HepG2 (cell line): ENCODE data around the gene CHCHD3. TPM values are rescaled to one million over a fixed set of nuclear protein-coding genes. Genes with fewer than 3 reads are reported as not detected.

Experiments used
- ATAC-seq: fragments of 200-7000 bp; cut with Tn5 transposase; 3 replicates; pipeline ENCODE4 v1.9.1; 2020; ENCODE audit warnings: mild to moderate bottlenecking, moderate library complexity
- BruUV-seq: library from RNA; stranded (reverse); fragments of 400-500 nt; replicated peaks from 2 replicates; lab custom pipeline; 2021; lab: Mats Ljungman, UMichigan
- CTCF ChIA-PET: fragments of 300-600 bp; formaldehyde crosslinking; extraction: SDS; loops from one replicate; lab custom pipeline; 2021; ENCODE audit warnings: low total read pairs, inconsistent platforms, low intra/inter-chr PET ratio; lab: Yijun Ruan, JAX
- POLR2A ChIA-PET: fragments of 350-600 bp; sonication (Branson Sonifier 250); formaldehyde crosslinking; loops from one replicate; lab custom pipeline; 2020; ENCODE audit warnings: antibody characterized with exemption, inconsistent platforms; lab: Yijun Ruan, JAX
- DNase-seq: peaks from one replicate; pipeline ENCODE4 v3.0.0-alpha.2; 2015; ENCODE audit warnings: low spot score
- FAIRE-seq: peaks from 3 replicates; lab custom pipeline; 2011; peaks lifted over from hg19 to GRCh38; lab: Jason Lieb, UNC
- H2AFZ ChIP-seq: one replicate; pipeline ENCODE4 v1.6.1; 2011; ENCODE audit warnings: low read length, inconsistent platforms
- H3K27ac ChIP-seq: fragments of 300-600 bp; 3 replicates; pipeline ENCODE4 v1.8.0; 2011; ENCODE audit warnings: mixed run types, mild to moderate bottlenecking, mixed read lengths, low read length, inconsistent platforms; ENCODE audit not compliant: insufficient read depth; ENCODE audit errors: extremely low read length
- H3K27me3 ChIP-seq, 2 experiments: fragments of 200-600 bp in 1 of 2; 2 replicates in 1 of 2; 3 replicates in 1 of 2; pipeline versions ENCODE4 v1.6.0 to v1.8.0; 2011; ENCODE audit warnings: low read length in 2 of 2, mild to moderate bottlenecking in 2 of 2, moderate library complexity in 2 of 2, inconsistent platforms in 1 of 2; ENCODE audit not compliant: insufficient read depth in 2 of 2, control insufficient read depth in 1 of 2
- H3K36me3 ChIP-seq, 2 experiments: fragments of 200-600 bp in 1 of 2; replicated peaks in 1 of 2; 2 replicates in 1 of 2; 3 replicates in 1 of 2; pipeline versions ENCODE4 v1.5.1 to v1.8.0; 2011; ENCODE audit warnings: low read length in 2 of 2, inconsistent platforms in 1 of 2; ENCODE audit not compliant: insufficient read depth in 2 of 2, control insufficient read depth in 1 of 2
- H3K4me1 ChIP-seq: 2 replicates; pipeline ENCODE4 v1.5.1; 2012; ENCODE audit warnings: low read length, inconsistent platforms; ENCODE audit not compliant: insufficient read depth
- H3K4me2 ChIP-seq: 2 replicates; pipeline ENCODE4 v1.6.0; 2011; ENCODE audit warnings: low read depth, low read length, inconsistent platforms
- H3K4me3 ChIP-seq, 3 experiments: fragments of 200-600 bp in 1 of 3; sonication (generic), shearing (Covaris generic) in 1 of 3; replicated peaks in 1 of 3; 2 replicates each; pipeline ENCODE4 v1.5.1; 2011 to 2016; ENCODE audit warnings: low read length in 3 of 3, inconsistent platforms in 2 of 3, low read depth in 2 of 3, mild to moderate bottlenecking in 2 of 3, control low read depth in 1 of 3, mixed read lengths in 1 of 3; ENCODE audit not compliant: insufficient read depth in 1 of 3
- H3K79me2 ChIP-seq: one replicate; pipeline ENCODE4 v1.6.1; 2011; ENCODE audit warnings: low read length, inconsistent platforms; ENCODE audit not compliant: insufficient read depth
- H3K9ac ChIP-seq: 2 replicates; pipeline ENCODE4 v1.6.0; 2011; ENCODE audit warnings: mild to moderate bottlenecking, low read depth, low read length, inconsistent platforms; ENCODE audit not compliant: insufficient read depth
- H3K9me3 ChIP-seq: 2 replicates; pipeline ENCODE4 v1.5.1; 2012; ENCODE audit warnings: mild to moderate bottlenecking, low read length
- H4K20me1 ChIP-seq: 2 replicates; pipeline ENCODE4 v1.6.0; 2011; ENCODE audit warnings: inconsistent platforms, mild to moderate bottlenecking, low read length, moderate library complexity; ENCODE audit not compliant: insufficient read depth
- ETV6 ChIP-seq: sonication (generic); formaldehyde crosslinking; conservative IDR thresholded peaks from 2 replicates; pipeline ENCODE4 v1.4.0; 2020; ENCODE audit warnings: missing genetic modification reagents
- GATA4 ChIP-seq: sonication (generic); IDR thresholded peaks from 2 replicates; pipeline ENCODE4 v1.6.1; 2016; ENCODE audit warnings: antibody characterized with exemption, low read depth, borderline replicate concordance
- HOXA5 ChIP-seq: sonication (generic); formaldehyde crosslinking; IDR thresholded peaks from 2 replicates; pipeline ENCODE4 v1.4.0; 2020; ENCODE audit warnings: missing genetic modification reagents
- KLF6 ChIP-seq: IDR thresholded peaks from 2 replicates; pipeline ENCODE4 v1.8.0; 2016; ENCODE audit warnings: missing biosample characterization, missing genetic modification reagents
- MZF1 ChIP-seq: sonication (generic); formaldehyde crosslinking; IDR thresholded peaks from 2 replicates; pipeline ENCODE4 v1.8.1; 2023; ENCODE audit warnings: mild to moderate bottlenecking, missing genetic modification reagents, borderline replicate concordance
- NR2F6 ChIP-seq, 2 experiments: IDR thresholded peaks; 2 replicates each; pipeline ENCODE4 v1.6.1; 2016; ENCODE audit warnings: antibody characterized with exemption in 1 of 2, mild to moderate bottlenecking in 1 of 2
- RFX1 ChIP-seq: fragments of 450-650 bp; IDR thresholded peaks from 2 replicates; pipeline ENCODE4 v1.6.1; 2017
- RORA ChIP-seq: sonication (generic); formaldehyde crosslinking; IDR thresholded peaks from 2 replicates; pipeline ENCODE4 v1.5.0; 2020; ENCODE audit warnings: mild to moderate bottlenecking, missing genetic modification reagents, moderate library complexity
- SP140L ChIP-seq: sonication (generic); formaldehyde crosslinking; IDR thresholded peaks from 2 replicates; pipeline ENCODE4 v1.4.0; 2020; ENCODE audit warnings: missing genetic modification reagents, borderline replicate concordance
- SP4 ChIP-seq: sonication (generic); formaldehyde crosslinking; IDR thresholded peaks from 2 replicates; pipeline ENCODE4 v1.8.1; 2023; ENCODE audit warnings: mild to moderate bottlenecking, missing genetic modification reagents
- SRSF4 ChIP-seq: fragments of 200-400 bp; formaldehyde crosslinking; IDR thresholded peaks from one replicate; pipeline ENCODE4 v1.6.1; 2018; ENCODE audit warnings: mild to moderate bottlenecking, low read depth, low read length, moderate library complexity; ENCODE audit not compliant: poor library complexity, severe bottlenecking
- TEAD3 ChIP-seq: optimal IDR thresholded peaks from 2 replicates; pipeline ENCODE3; 2016; ENCODE audit warnings: borderline replicate concordance
- U2AF1 ChIP-seq: fragments of 200-400 bp; formaldehyde crosslinking; optimal IDR thresholded peaks from 2 replicates; pipeline ENCODE3; 2017; ENCODE audit warnings: mild to moderate bottlenecking, low read depth, low read length
- ZFP36L2 ChIP-seq: sonication (generic); formaldehyde crosslinking; IDR thresholded peaks from 2 replicates; pipeline ENCODE4 v1.4.0; 2020; ENCODE audit warnings: missing genetic modification reagents
- WGBS: methylation state at CpG from one replicate; pipeline ENCODE4 v1.1.6; 2017; ENCODE audit warnings: low lambda C conversion rate; 5-methylcytosine and 5-hydroxymethylcytosine counted together
- in situ Hi-C: cut with HindIII; loops from 2 replicates; pipeline ENCODE4 v1.10.0; 2017; ENCODE audit warnings: low pct_unique_long_range_greater_than_20kb; ENCODE audit not compliant: extremely low pct_ligation_motif_present
- intact Hi-C: fragments of 100-400 bp; cut with micrococcal nuclease; formaldehyde crosslinking; loops from one replicate; pipeline ENCODE4 v1.10.0; 2022; ENCODE audit not compliant: unreplicated experiment
- polyA plus RNA-seq, 8 experiments: library from polyadenylated mRNA; depleted of rRNA in 3 of 8; stranded (reverse) in 7 of 8; unstranded in 1 of 8; fragments of >200 nt; fragmentation: Illumina TruSeq in 4 of 8; extraction: Trizol in 4 of 8; gene quantifications; 2 replicates each; pipeline versions ENCODE4 v1.2.1 to v1.2.3, GENCODE V29; 2011 to 2016; ENCODE audit warnings: low read depth in 4 of 8, missing spikeins in 1 of 8, mixed read lengths in 1 of 8; ENCODE audit not compliant: insufficient read depth in 1 of 8
- total RNA-seq, 5 experiments: library from RNA; depleted of rRNA; stranded (reverse); fragments of >200 nt; fragmentation: Illumina TruSeq; extraction: Trizol; gene quantifications; 2 replicates each; pipeline ENCODE4 v1.2.3, GENCODE V29; 2016; ENCODE audit warnings: low read depth in 1 of 5
- TF ChIP-seq, protein P1 (sequence below): sonication (generic); formaldehyde crosslinking; IDR thresholded peaks from 2 replicates; pipeline ENCODE4 v1.4.0; 2020; ENCODE audit warnings: missing genetic modification reagents
- TF ChIP-seq, protein P2 (sequence below): sonication (generic); formaldehyde crosslinking; IDR thresholded peaks from 2 replicates; pipeline ENCODE4 v1.5.0; 2020; ENCODE audit warnings: missing genetic modification reagents
- TF ChIP-seq, protein P3 (sequence below), 2 experiments: IDR thresholded peaks; 2 replicates each; pipeline ENCODE4 v1.6.1; 2011 to 2012; ENCODE audit warnings: low read length in 2 of 2, borderline replicate concordance in 1 of 2, low read depth in 1 of 2, mild to moderate bottlenecking in 1 of 2, moderate library complexity in 1 of 2
- TF ChIP-seq, protein P4 (sequence below): sonication (generic); formaldehyde crosslinking; IDR thresholded peaks from 2 replicates; pipeline ENCODE4 v1.4.0; 2020; ENCODE audit warnings: missing genetic modification reagents

Gene CHCHD3
- total and polyA plus RNA-seq, 2 of the 13 experiments (the other 11 are each of a cell fraction or from before 2014, with no cell fraction given): 32.7 to 86.8 TPM

DNA sequence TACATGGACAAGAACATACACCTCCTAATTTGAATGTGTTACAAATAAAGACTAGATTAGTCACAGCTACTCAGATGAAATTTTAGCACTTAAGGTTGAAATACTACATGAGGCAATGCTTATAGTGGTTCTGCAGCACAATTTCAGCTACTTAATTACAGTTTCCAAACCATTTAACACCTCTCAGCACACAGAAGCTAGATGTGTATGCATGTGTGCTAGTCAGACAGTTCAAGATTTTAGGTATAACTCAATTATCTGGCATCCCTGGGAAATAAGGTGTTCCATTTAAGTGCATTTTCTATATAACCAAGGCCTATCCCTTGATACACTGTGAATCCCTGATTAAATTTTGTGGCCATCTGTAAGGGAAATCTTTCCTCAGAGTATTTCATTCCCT lies 141.8 kb downstream of the CHCHD3 start (continued):
- TF ChIP-seq GATA4: no peak
- TF ChIP-seq TEAD3 (CRISPR knock-in tag): no peak
- TF ChIP-seq HOXA5 (CRISPR knock-in tag): no peak
- TF ChIP-seq SP4 (CRISPR knock-in tag): no peak
- TF ChIP-seq MZF1 (CRISPR knock-in tag): no peak
- no peak for TF ChIP-seq ETV6 (CRISPR knock-in tag)
- TF ChIP-seq, all 625 proteins: peak for 0

DNA sequence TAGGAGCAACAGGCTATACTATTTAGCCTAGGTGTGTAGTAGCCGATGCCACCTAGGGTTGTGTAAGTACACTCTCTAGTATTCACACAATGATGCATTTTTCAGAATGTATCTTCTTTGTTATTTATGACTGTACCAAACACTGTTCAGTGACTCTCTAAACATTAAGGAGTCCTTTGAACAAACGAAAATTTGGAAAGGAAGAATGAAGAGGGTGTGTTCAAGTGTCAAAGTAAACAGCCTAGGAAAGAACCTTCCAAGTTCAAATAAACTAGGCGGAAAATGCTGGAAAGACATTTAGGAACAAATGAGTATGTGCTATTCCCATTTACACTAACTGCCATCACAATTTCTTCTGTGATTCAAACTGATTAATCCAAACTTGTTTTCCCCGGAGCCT lies 142.4 kb downstream of the CHCHD3 start:
- ChIA-PET CTCF (no interaction called here), POLR2A (no interaction called here)
- H3K27ac ChIP-seq: no peak overlapping the region
- in situ Hi-C loops (no loop called here), intact Hi-C loops (no loop called here)
- H2AFZ ChIP-seq: no peak overlapping the region
- no peak overlapping the region for H3K4me3 ChIP-seq
- BruUV-seq: no TSS peak
- DNase-seq (no peak), ATAC-seq (no peak), FAIRE-seq (no peak)
- H3K9me3 ChIP-seq: peaks cover 8% of the 10 kb centered on the region; the same call in 1 of the 2 replicates
- WGBS: 88% methylated on average over 4 of the region's 4 CpGs
- H3K4me1 ChIP-seq: 0 out of 2 replicates have a peak, but pooled peaks cover 5% of the 10 kb centered on the region
- H3K27me3 ChIP-seq: no peaks in the 10 kb centered on the region
- no peak overlapping the region for H3K4me2 ChIP-seq
- no peaks in the 10 kb centered on the region; the same call in 1 of the 2 replicates for H4K20me1 ChIP-seq
- no peak overlapping the region for H3K9ac ChIP-seq
- no peaks in the 10 kb centered on the region for H3K36me3 ChIP-seq
- H3K79me2 ChIP-seq: no peaks in the 10 kb centered on the region
- TF ChIP-seq RFX1: no peak
- TF ChIP-seq, protein P1, sequence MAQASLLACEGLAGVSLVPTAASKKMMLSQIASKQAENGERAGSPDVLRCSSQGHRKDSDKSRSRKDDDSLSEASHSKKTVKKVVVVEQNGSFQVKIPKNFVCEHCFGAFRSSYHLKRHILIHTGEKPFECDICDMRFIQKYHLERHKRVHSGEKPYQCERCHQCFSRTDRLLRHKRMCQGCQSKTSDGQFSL: no peak
- no peak for TF ChIP-seq ZFP36L2 (CRISPR knock-in tag)
- TF ChIP-seq, protein P2, sequence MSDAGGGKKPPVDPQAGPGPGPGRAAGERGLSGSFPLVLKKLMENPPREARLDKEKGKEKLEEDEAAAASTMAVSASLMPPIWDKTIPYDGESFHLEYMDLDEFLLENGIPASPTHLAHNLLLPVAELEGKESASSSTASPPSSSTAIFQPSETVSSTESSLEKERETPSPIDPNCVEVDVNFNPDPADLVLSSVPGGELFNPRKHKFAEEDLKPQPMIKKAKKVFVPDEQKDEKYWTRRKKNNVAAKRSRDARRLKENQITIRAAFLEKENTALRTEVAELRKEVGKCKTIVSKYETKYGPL (CRISPR knock-in tag): no peak
- TF ChIP-seq KLF6 (CRISPR knock-in tag): no peak
- no peak for TF ChIP-seq SP140L (CRISPR knock-in tag)
- TF ChIP-seq, protein P3, sequence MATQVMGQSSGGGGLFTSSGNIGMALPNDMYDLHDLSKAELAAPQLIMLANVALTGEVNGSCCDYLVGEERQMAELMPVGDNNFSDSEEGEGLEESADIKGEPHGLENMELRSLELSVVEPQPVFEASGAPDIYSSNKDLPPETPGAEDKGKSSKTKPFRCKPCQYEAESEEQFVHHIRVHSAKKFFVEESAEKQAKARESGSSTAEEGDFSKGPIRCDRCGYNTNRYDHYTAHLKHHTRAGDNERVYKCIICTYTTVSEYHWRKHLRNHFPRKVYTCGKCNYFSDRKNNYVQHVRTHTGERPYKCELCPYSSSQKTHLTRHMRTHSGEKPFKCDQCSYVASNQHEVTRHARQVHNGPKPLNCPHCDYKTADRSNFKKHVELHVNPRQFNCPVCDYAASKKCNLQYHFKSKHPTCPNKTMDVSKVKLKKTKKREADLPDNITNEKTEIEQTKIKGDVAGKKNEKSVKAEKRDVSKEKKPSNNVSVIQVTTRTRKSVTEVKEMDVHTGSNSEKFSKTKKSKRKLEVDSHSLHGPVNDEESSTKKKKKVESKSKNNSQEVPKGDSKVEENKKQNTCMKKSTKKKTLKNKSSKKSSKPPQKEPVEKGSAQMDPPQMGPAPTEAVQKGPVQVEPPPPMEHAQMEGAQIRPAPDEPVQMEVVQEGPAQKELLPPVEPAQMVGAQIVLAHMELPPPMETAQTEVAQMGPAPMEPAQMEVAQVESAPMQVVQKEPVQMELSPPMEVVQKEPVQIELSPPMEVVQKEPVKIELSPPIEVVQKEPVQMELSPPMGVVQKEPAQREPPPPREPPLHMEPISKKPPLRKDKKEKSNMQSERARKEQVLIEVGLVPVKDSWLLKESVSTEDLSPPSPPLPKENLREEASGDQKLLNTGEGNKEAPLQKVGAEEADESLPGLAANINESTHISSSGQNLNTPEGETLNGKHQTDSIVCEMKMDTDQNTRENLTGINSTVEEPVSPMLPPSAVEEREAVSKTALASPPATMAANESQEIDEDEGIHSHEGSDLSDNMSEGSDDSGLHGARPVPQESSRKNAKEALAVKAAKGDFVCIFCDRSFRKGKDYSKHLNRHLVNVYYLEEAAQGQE (IDR thresholded peaks at IDR 0.05; ENCODE audit: borderline replicate concordance in 1 of 2, low read depth in 1 of 2, low read length in 2 of 2): no peak
- TF ChIP-seq U2AF1: no peak
- no peak for TF ChIP-seq NR2F6 (IDR thresholded peaks at IDR 0.05)
- TF ChIP-seq NR2F6 (CRISPR knock-in tag; IDR thresholded peaks at IDR 0.05): no peak
- no peak for TF ChIP-seq SRSF4
- TF ChIP-seq, protein P4, sequence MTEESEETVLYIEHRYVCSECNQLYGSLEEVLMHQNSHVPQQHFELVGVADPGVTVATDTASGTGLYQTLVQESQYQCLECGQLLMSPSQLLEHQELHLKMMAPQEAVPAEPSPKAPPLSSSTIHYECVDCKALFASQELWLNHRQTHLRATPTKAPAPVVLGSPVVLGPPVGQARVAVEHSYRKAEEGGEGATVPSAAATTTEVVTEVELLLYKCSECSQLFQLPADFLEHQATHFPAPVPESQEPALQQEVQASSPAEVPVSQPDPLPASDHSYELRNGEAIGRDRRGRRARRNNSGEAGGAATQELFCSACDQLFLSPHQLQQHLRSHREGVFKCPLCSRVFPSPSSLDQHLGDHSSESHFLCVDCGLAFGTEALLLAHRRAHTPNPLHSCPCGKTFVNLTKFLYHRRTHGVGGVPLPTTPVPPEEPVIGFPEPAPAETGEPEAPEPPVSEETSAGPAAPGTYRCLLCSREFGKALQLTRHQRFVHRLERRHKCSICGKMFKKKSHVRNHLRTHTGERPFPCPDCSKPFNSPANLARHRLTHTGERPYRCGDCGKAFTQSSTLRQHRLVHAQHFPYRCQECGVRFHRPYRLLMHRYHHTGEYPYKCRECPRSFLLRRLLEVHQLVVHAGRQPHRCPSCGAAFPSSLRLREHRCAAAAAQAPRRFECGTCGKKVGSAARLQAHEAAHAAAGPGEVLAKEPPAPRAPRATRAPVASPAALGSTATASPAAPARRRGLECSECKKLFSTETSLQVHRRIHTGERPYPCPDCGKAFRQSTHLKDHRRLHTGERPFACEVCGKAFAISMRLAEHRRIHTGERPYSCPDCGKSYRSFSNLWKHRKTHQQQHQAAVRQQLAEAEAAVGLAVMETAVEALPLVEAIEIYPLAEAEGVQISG (CRISPR knock-in tag): no peak
- no peak for TF ChIP-seq RORA
